GM12878 (cell line): ENCODE data around the gene MAGI1. TPM values are rescaled to one million over a fixed set of nuclear protein-coding genes. Genes with fewer than 3 reads are reported as not detected.

Experiments
- ATAC-seq: fragments of 200-7000 bp; cut with Tn5 transposase; 3 replicates; pipeline ENCODE4 v1.9.1; 2020; ENCODE audit warnings: mild to moderate bottlenecking, moderate library complexity
- BruUV-seq: library from RNA; stranded (reverse); fragments of 400-500 nt; replicated peaks from 2 replicates; lab custom pipeline; 2021; lab: Mats Ljungman, UMichigan
- CTCF ChIA-PET: fragments of 300-600 bp; sonication (Branson Sonifier 250); formaldehyde crosslinking; extraction: SDS; loops from one replicate; lab custom pipeline; 2021; ENCODE audit warnings: inconsistent platforms; lab: Yijun Ruan, JAX
- POLR2A ChIA-PET: fragments of 350-600 bp; formaldehyde crosslinking; extraction: SDS; loops from one replicate; lab custom pipeline; 2021; ENCODE audit warnings: inconsistent platforms; lab: Charles Lee
- RAD21 ChIA-PET: fragments of 300-600 bp; sonication (Branson Sonifier 250); formaldehyde crosslinking; loops from one replicate; lab custom pipeline; 2023; ENCODE audit warnings: antibody characterized with exemption; ENCODE audit not compliant: unreplicated experiment; lab: Charles Lee
- SMC1A ChIA-PET: fragments of 300-600 bp; sonication (Branson Sonifier 250); formaldehyde crosslinking; loops from one replicate; lab custom pipeline; 2023; ENCODE audit not compliant: unreplicated experiment, uncharacterized antibody; lab: Charles Lee
- DNase-seq: peaks from one replicate; pipeline ENCODE4 v3.0.0-alpha.2; 2011; ENCODE audit warnings: low read depth, low spot score
- FAIRE-seq: peaks from 3 replicates; lab custom pipeline; 2011; peaks lifted over from hg19 to GRCh38; lab: Jason Lieb, UNC
- H2AFZ ChIP-seq: 2 replicates; pipeline ENCODE4 v1.6.0; 2011; ENCODE audit warnings: low read depth, low read length, control low read depth; ENCODE audit not compliant: control insufficient read depth
- H3K27ac ChIP-seq: 2 replicates; pipeline ENCODE4 v1.5.1; 2011; ENCODE audit warnings: control low read depth; ENCODE audit not compliant: control insufficient read depth, insufficient read depth
- H3K27me3 ChIP-seq, 2 experiments: replicated peaks in 1 of 2; 2 replicates each; pipeline versions ENCODE4 v1.6.0 to v1.6.1; 2011; ENCODE audit warnings: low read length in 1 of 2; ENCODE audit not compliant: control insufficient read depth in 2 of 2, insufficient read depth in 2 of 2
- H3K36me3 ChIP-seq, 2 experiments: 2 replicates each; pipeline ENCODE4 v1.5.1; 2011; ENCODE audit warnings: low read length in 1 of 2; ENCODE audit not compliant: control insufficient read depth in 2 of 2, insufficient read depth in 2 of 2
- H3K4me1 ChIP-seq: 2 replicates; pipeline ENCODE4 v1.6.1; 2011; ENCODE audit warnings: mild to moderate bottlenecking, low read length, moderate library complexity, mixed read lengths; ENCODE audit not compliant: control insufficient read depth, insufficient read depth
- H3K4me2 ChIP-seq: 2 replicates; pipeline ENCODE4 v1.6.0; 2011; ENCODE audit warnings: control low read depth; ENCODE audit not compliant: control insufficient read depth, insufficient read depth
- H3K4me3 ChIP-seq: fragments of 200-600 bp; sonication (generic); 2 replicates; pipeline ENCODE4 v1.5.1; 2016
- H3K79me2 ChIP-seq: 2 replicates; pipeline ENCODE4 v1.6.0; 2011; ENCODE audit warnings: low read length; ENCODE audit not compliant: control insufficient read depth, insufficient read depth
- H3K9ac ChIP-seq: 2 replicates; pipeline ENCODE4 v1.8.0; 2011; ENCODE audit warnings: low read length, control low read depth, mixed read lengths; ENCODE audit not compliant: control insufficient read depth, insufficient read depth
- H3K9me3 ChIP-seq: replicated peaks from 3 replicates; pipeline ENCODE4 v1.5.1; 2011; ENCODE audit warnings: mild to moderate bottlenecking, low read length; ENCODE audit not compliant: control insufficient read depth, insufficient read depth
- H4K20me1 ChIP-seq: 2 replicates; pipeline ENCODE4 v1.6.0; 2011; ENCODE audit not compliant: control insufficient read depth, insufficient read depth
- FOXK2 ChIP-seq: fragments of 450-650 bp; IDR thresholded peaks from 2 replicates; pipeline ENCODE4 v1.6.1; 2017; ENCODE audit warnings: mild to moderate bottlenecking, moderate library complexity
- MYC ChIP-seq: IDR thresholded peaks from 2 replicates; pipeline ENCODE4 v1.6.1; 2011; ENCODE audit warnings: mild to moderate bottlenecking, low read length, moderate library complexity, inconsistent platforms; ENCODE audit not compliant: insufficient read depth, insufficient replicate concordance, insufficient read length, severe bottlenecking
- SIN3A ChIP-seq: IDR thresholded peaks from 2 replicates; pipeline ENCODE4 v1.6.1; 2012; ENCODE audit warnings: low read depth, low read length, improper control_type of control experiment
- TCF12 ChIP-seq: IDR thresholded peaks from 2 replicates; pipeline ENCODE4 v1.6.1; 2011; ENCODE audit warnings: low read depth, mild to moderate bottlenecking, low read length
- ZSCAN29 ChIP-seq: fragments of 450-650 bp; IDR thresholded peaks from 2 replicates; pipeline ENCODE4 v1.6.1; 2017; ENCODE audit warnings: mild to moderate bottlenecking, moderate library complexity
- ZZZ3 ChIP-seq: IDR thresholded peaks from 2 replicates; pipeline ENCODE4 v1.6.1; 2011; ENCODE audit warnings: low read depth; ENCODE audit not compliant: control insufficient read depth, insufficient read length
- in situ Hi-C: fragments of 300-500 bp; cut with MboI; formaldehyde crosslinking; loops from 9 replicates; pipeline ENCODE4 v1.14.3; 2018; ENCODE audit warnings: mixed read lengths
- intact Hi-C: fragments of 100-400 bp; cut with micrococcal nuclease; formaldehyde crosslinking; loops from one replicate; pipeline ENCODE4 v1.14.2; 2022; ENCODE audit not compliant: unreplicated experiment
- polyA plus RNA-seq, 11 experiments: library from polyadenylated mRNA; depleted of rRNA in 4 of 11; unstranded in 6 of 11; stranded (reverse) in 5 of 11; fragments of >200 nt; fragmentation: Nextera tagmentation in 4 of 11; fragmentation: Illumina TruSeq in 1 of 11; extraction: Ambion mirVana in 4 of 11; extraction: Trizol in 1 of 11; gene quantifications; 1 replicate in 1 of 11; 2 replicates in 10 of 11; pipeline versions ENCODE4 v1.2.1 to v1.2.3, GENCODE V29; 2011 to 2016; ENCODE audit warnings: inconsistent platforms in 2 of 11, missing spikeins in 2 of 11, low read depth in 1 of 11
- total RNA-seq, 4 experiments: library from RNA; depleted of rRNA in 3 of 4; stranded (reverse); fragments of >200 nt in 3 of 4; fragmentation: Illumina TruSeq in 1 of 4; extraction: Trizol in 1 of 4; gene quantifications; 2 replicates each; pipeline versions ENCODE4 v1.2.1 to v1.2.3, GENCODE V29; 2013 to 2021
- TF ChIP-seq, protein P1 (sequence below): fragments of 450-650 bp; IDR thresholded peaks from 2 replicates; pipeline ENCODE4 v1.6.1; 2017; ENCODE audit warnings: mild to moderate bottlenecking, moderate library complexity
- TF ChIP-seq, protein P2 (sequence below): fragments of 450-650 bp; IDR thresholded peaks from 2 replicates; pipeline ENCODE4 v1.6.1; 2017; ENCODE audit warnings: mild to moderate bottlenecking, low read depth, inconsistent platforms; ENCODE audit not compliant: poor library complexity, severe bottlenecking
- TF ChIP-seq, protein P3 (sequence below): IDR thresholded peaks from 2 replicates; pipeline ENCODE4 v1.6.1; 2012; ENCODE audit warnings: low read depth, low read length, improper control_type of control experiment

The MAGI1 gene
- total and polyA plus RNA-seq, 10 of the 15 experiments (the other 5 are each of a cell fraction or from before 2014, with no cell fraction given): 0.02 to 3.3 (median 0.29) TPM; not detected in 1

DNA sequence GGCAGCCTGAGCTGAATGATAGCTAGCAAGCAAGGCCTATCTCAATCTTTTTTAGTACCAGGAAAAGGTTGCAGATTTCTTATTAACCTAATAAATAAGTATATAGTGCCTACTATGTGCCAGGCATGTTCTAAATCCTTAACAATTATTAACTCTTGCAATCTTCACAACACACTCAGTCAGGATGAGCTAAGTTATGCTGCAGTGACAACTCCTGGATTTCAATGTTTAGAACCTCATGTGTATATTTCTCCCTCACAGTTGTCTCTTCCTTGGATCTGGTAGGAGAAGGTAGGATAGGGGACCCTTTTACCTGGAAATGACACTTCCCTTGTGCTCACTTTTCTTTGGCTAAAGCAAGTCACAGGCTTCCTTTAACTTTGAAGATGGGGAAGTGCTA is 39.3 kb upstream of the MAGI1 start:
- Histone ChIP-seq H3K4me1 (no peaks in the 10 kb centered on the region), H3K27ac (no peak overlapping the region), H3K9me3 (no peaks in the 10 kb centered on the region), H3K79me2 (no peaks in the 10 kb centered on the region), H3K9ac (no peak overlapping the region), H3K4me3 (no peak overlapping the region), H3K27me3 (no peaks in the 10 kb centered on the region), H2AFZ (no peak overlapping the region), H3K4me2 (no peak overlapping the region), H4K20me1 (no peaks in the 10 kb centered on the region), H3K36me3 (no peaks in the 10 kb centered on the region)
- in situ Hi-C loops (no loop called here), intact Hi-C loops (no loop called here)
- no peak for TF ChIP-seq ZSCAN29
- TF ChIP-seq, protein P1, sequence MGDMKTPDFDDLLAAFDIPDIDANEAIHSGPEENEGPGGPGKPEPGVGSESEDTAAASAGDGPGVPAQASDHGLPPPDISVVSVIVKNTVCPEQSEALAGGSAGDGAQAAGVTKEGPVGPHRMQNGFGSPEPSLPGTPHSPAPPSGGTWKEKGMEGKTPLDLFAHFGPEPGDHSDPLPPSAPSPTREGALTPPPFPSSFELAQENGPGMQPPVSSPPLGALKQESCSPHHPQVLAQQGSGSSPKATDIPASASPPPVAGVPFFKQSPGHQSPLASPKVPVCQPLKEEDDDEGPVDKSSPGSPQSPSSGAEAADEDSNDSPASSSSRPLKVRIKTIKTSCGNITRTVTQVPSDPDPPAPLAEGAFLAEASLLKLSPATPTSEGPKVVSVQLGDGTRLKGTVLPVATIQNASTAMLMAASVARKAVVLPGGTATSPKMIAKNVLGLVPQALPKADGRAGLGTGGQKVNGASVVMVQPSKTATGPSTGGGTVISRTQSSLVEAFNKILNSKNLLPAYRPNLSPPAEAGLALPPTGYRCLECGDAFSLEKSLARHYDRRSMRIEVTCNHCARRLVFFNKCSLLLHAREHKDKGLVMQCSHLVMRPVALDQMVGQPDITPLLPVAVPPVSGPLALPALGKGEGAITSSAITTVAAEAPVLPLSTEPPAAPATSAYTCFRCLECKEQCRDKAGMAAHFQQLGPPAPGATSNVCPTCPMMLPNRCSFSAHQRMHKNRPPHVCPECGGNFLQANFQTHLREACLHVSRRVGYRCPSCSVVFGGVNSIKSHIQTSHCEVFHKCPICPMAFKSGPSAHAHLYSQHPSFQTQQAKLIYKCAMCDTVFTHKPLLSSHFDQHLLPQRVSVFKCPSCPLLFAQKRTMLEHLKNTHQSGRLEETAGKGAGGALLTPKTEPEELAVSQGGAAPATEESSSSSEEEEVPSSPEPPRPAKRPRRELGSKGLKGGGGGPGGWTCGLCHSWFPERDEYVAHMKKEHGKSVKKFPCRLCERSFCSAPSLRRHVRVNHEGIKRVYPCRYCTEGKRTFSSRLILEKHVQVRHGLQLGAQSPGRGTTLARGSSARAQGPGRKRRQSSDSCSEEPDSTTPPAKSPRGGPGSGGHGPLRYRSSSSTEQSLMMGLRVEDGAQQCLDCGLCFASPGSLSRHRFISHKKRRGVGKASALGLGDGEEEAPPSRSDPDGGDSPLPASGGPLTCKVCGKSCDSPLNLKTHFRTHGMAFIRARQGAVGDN: no peak
- no peak for TF ChIP-seq FOXK2
- TF ChIP-seq SIN3A: no peak
- TF ChIP-seq, protein P2, sequence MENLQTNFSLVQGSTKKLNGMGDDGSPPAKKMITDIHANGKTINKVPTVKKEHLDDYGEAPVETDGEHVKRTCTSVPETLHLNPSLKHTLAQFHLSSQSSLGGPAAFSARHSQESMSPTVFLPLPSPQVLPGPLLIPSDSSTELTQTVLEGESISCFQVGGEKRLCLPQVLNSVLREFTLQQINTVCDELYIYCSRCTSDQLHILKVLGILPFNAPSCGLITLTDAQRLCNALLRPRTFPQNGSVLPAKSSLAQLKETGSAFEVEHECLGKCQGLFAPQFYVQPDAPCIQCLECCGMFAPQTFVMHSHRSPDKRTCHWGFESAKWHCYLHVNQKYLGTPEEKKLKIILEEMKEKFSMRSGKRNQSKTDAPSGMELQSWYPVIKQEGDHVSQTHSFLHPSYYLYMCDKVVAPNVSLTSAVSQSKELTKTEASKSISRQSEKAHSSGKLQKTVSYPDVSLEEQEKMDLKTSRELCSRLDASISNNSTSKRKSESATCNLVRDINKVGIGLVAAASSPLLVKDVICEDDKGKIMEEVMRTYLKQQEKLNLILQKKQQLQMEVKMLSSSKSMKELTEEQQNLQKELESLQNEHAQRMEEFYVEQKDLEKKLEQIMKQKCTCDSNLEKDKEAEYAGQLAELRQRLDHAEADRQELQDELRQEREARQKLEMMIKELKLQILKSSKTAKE: no peak
- TF ChIP-seq, protein P3, sequence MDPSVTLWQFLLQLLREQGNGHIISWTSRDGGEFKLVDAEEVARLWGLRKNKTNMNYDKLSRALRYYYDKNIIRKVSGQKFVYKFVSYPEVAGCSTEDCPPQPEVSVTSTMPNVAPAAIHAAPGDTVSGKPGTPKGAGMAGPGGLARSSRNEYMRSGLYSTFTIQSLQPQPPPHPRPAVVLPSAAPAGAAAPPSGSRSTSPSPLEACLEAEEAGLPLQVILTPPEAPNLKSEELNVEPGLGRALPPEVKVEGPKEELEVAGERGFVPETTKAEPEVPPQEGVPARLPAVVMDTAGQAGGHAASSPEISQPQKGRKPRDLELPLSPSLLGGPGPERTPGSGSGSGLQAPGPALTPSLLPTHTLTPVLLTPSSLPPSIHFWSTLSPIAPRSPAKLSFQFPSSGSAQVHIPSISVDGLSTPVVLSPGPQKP: no peak
- no peak for TF ChIP-seq MYC
- no peak for TF ChIP-seq ZZZ3
- TF ChIP-seq TCF12: no peak
- CTCF ChIA-PET: no interaction called here
- RAD21 ChIA-PET: no interaction called here
- no peak for DNase-seq
- ATAC-seq: no peak
- POLR2A ChIA-PET: no interaction called here
- no peak for FAIRE-seq
- BruUV-seq: no TSS peak
- SMC1A ChIA-PET: no interaction called here
